ENCODE measurements around the gene GPC5. TPM values are rescaled to one million over a fixed set of nuclear protein-coding genes. Genes with fewer than 3 reads are reported as not detected.

GPC5 gene
- total and polyA plus RNA-seq, 9 of the 15 experiments (the other 6 are each of a cell fraction or from before 2014, with no cell fraction given), result 0.18 to 0.27 TPM; not detected in 7

GRCh38 chr13:91722267-91722884 lies 324.0 kb downstream of the GPC5 start:
- in situ Hi-C loops (cut with MboI) (no loop called here), intact Hi-C loops (cut with micrococcal nuclease) (loop anchor here (1.0 kb wide), 2 partner anchors 341 to 588 kb away; no protein-coding TSS in a partner anchor)
- DNase-seq (ENCODE audit: extremely low read depth in 1 of 4, low spot score in 3 of 4) (peak; percentile 57 to 67 (median 63)), ATAC-seq (peak; percentile 48; the same call in 2 of the 3 replicates), FAIRE-seq (no peak)
- Histone ChIP-seq H4K20me1 (replicated peaks; ENCODE audit: control insufficient read depth, insufficient read depth, low read length) (no peaks in the 10 kb centered on the region), H3K27ac (ENCODE audit: extremely low read depth, low read depth, low read length) (no peak overlapping the region), H3K36me3 (ENCODE audit: control insufficient read depth, insufficient read depth, low read length) (no peaks in the 10 kb centered on the region), H3K27me3 (ENCODE audit: control insufficient read depth in 2 of 2, insufficient read depth in 2 of 2, low read length in 2 of 2) (no peaks in the 10 kb centered on the region), H2AFZ (ENCODE audit: low read depth, low read length) (no peak overlapping the region), H3K9me1 (ENCODE audit: control insufficient read depth, insufficient read depth, low read length) (no peaks in the 10 kb centered on the region), H3K4me1 (replicated peaks in 1 of 2; ENCODE audit: control insufficient read depth in 2 of 2, insufficient read depth in 2 of 2, low read length in 2 of 2) (no peaks in the 10 kb centered on the region), H3K4me3 (no peak overlapping the region), H3K9me3 (replicated peaks; ENCODE audit: control insufficient read depth, insufficient read depth, low read depth, low read length) (no peaks in the 10 kb centered on the region; the same call in 1 of the 2 replicates), H3K79me2 (ENCODE audit: control insufficient read depth, insufficient read depth, low read length) (no peaks in the 10 kb centered on the region), H3K4me2 (ENCODE audit: insufficient read depth, low read length) (no peak overlapping the region), H3K9ac (ENCODE audit: insufficient read depth in 1 of 2, low read depth in 2 of 2, low read length in 2 of 2) (no peak overlapping the region)
- WGBS (ENCODE audit: insufficient coverage, low coverage, missing lambda C conversion rate), result 0% methylated on average over 4 of the region's 4 CpGs
- BruUV-seq (replicated peaks), result no TSS peak
- ChIA-PET CTCF (ENCODE audit: low intra/inter-chr PET ratio) (interaction anchor here (1.1 to 1.9 kb wide), 2 partner anchors 347 to 588 kb away, joined by 7 to 9 read pairs; no protein-coding TSS in a partner anchor), POLR2A (no interaction called here)
- 0 out of 2 replicates have a peak, but pooled peaks have one; percentile 9 for TF ChIP-seq NR2F6 (CRISPR knock-in tag; IDR thresholded peaks at IDR 0.05)
- no peak for TF ChIP-seq ZNF316 (IDR thresholded peaks at IDR 0.05)
- no peak for TF ChIP-seq RUNX1 (IDR thresholded peaks at IDR 0.05; ENCODE audit: low read depth)
- peak; percentile 41; the same call in 1 of the 2 replicates for TF ChIP-seq CXXC5 (CRISPR knock-in tag; IDR thresholded peaks at IDR 0.05)
- TF ChIP-seq ZNF212 (CRISPR knock-in tag; IDR thresholded peaks at IDR 0.05), result 0 out of 2 replicates have a peak, but pooled peaks have one; percentile 11
- TF ChIP-seq PRMT5 (CRISPR knock-in tag; IDR thresholded peaks at IDR 0.05), result no peak
- no peak for TF ChIP-seq TEAD4 (IDR thresholded peaks at IDR 0.05; ENCODE audit: low read length)
- no peak for TF ChIP-seq TEAD4 (CRISPR knock-in tag; IDR thresholded peaks at IDR 0.05; ENCODE audit: borderline replicate concordance)
- TF ChIP-seq FOXA3 (CRISPR knock-in tag; conservative IDR thresholded peaks at IDR 0.05 in 1 of 2, IDR thresholded peaks at IDR 0.05 in 1 of 2), result peak in 1 of 2 experiments; percentile 14; a peak in 1 of 4 replicates
- 0 out of 2 replicates have a peak, but pooled peaks have one; percentile 36 for TF ChIP-seq ZBTB17 (CRISPR knock-in tag; IDR thresholded peaks at IDR 0.05)
- 0 out of 2 replicates have a peak, but pooled peaks have one; percentile 10 for TF ChIP-seq PATZ1 (CRISPR knock-in tag; IDR thresholded peaks at IDR 0.05; ENCODE audit: borderline replicate concordance)
- TF ChIP-seq ZNF57 (CRISPR knock-in tag; IDR thresholded peaks at IDR 0.05), result 0 out of 2 replicates have a peak, but pooled peaks have one; percentile 15
- TF ChIP-seq DEAF1 (CRISPR knock-in tag; IDR thresholded peaks at IDR 0.05), result peak; percentile 67
- TF ChIP-seq DACH1 (IDR thresholded peaks at IDR 0.05; ENCODE audit: partially characterized antibody), result peak; percentile 71
- TF ChIP-seq ZFP30 (CRISPR knock-in tag; IDR thresholded peaks at IDR 0.05; ENCODE audit: borderline replicate concordance), result peak; percentile 39; the same call in 1 of the 2 replicates
- TF ChIP-seq ZNF239 (CRISPR knock-in tag; IDR thresholded peaks at IDR 0.05), result 0 out of 2 replicates have a peak, but pooled peaks have one; percentile 12
- 0 out of 2 replicates have a peak, but pooled peaks have one; percentile 7 for TF ChIP-seq ZBTB12 (CRISPR knock-in tag; IDR thresholded peaks at IDR 0.05)
- peak; percentile 19; the same call in 1 of the 2 replicates for TF ChIP-seq MEF2A (IDR thresholded peaks at IDR 0.05; ENCODE audit: control insufficient read depth, low read depth, low read length)
